HEK293 (cell line): ENCODE measurements around the gene FLNA.

ENCODE experiments used
- CTCF ChIA-PET: fragments of 350-600 bp; formaldehyde crosslinking; extraction: SDS; loops from one replicate; lab custom pipeline; 2021; ENCODE audit warnings: antibody characterized with exemption; lab: Yijun Ruan, JAX
- POLR2A ChIA-PET: fragments of 300-600 bp; formaldehyde crosslinking; extraction: SDS; loops from one replicate; lab custom pipeline; 2020; ENCODE audit warnings: antibody characterized with exemption, inconsistent platforms; lab: Yijun Ruan, JAX
- H3K27ac ChIP-seq: fragments of 200-500 bp; sonication (Bioruptor generic); 2 replicates; pipeline ENCODE4 v1.5.1; 2014; ENCODE audit warnings: low read depth, low read length, control low read depth, inconsistent platforms; ENCODE audit errors: extremely low read depth
- H3K36me3 ChIP-seq, 2 experiments: fragments of 200-500 bp in 1 of 2; sonication (Bioruptor generic) in 1 of 2; 1 replicate in 1 of 2; 2 replicates in 1 of 2; pipeline ENCODE4 v1.5.1; 2014 to 2017; ENCODE audit warnings: inconsistent platforms in 2 of 2, low read length in 2 of 2; ENCODE audit not compliant: control insufficient read depth in 2 of 2, insufficient read depth in 1 of 2
- H3K4me1 ChIP-seq: fragments of 200-500 bp; sonication (Bioruptor generic); 2 replicates; pipeline ENCODE4 v1.5.1; 2014; ENCODE audit warnings: mild to moderate bottlenecking, low read length, inconsistent platforms; ENCODE audit not compliant: control insufficient read depth, insufficient read depth
- H3K4me3 ChIP-seq: 2 replicates; pipeline ENCODE4 v1.5.1; 2011; ENCODE audit warnings: low read depth, mild to moderate bottlenecking, control low read depth, low read length, moderate library complexity
- H3K9me3 ChIP-seq: fragments of 200-500 bp; sonication (Bioruptor generic); 2 replicates; pipeline ENCODE4 v1.5.1; 2014; ENCODE audit warnings: low read depth, low read length, inconsistent platforms; ENCODE audit not compliant: control insufficient read depth, insufficient read depth
- GLI2 ChIP-seq: fragments of 450-650 bp; formaldehyde crosslinking; IDR thresholded peaks from 2 replicates; pipeline ENCODE4; 2017; ENCODE audit warnings: missing biosample characterization, missing genetic modification characterization, low read depth, borderline replicate concordance
- KLF1 ChIP-seq: fragments of 450-650 bp; formaldehyde crosslinking; IDR thresholded peaks from 2 replicates; pipeline ENCODE4 v1.5.1; 2016; ENCODE audit warnings: missing biosample characterization, missing genetic modification characterization
- KLF9 ChIP-seq: fragments of 450-650 bp; formaldehyde crosslinking; IDR thresholded peaks from 2 replicates; pipeline ENCODE4 v1.5.1; 2016; ENCODE audit warnings: missing biosample characterization, missing genetic modification characterization, low read depth
- MEIS1 ChIP-seq: sonication (generic); formaldehyde crosslinking; IDR thresholded peaks from 2 replicates; pipeline ENCODE4 v1.8.1; 2022; ENCODE audit warnings: missing genetic modification reagents, mild to moderate bottlenecking, borderline replicate concordance
- WT1 ChIP-seq: fragments of 450-650 bp; formaldehyde crosslinking; IDR thresholded peaks from 2 replicates; pipeline ENCODE4 v1.5.1; 2016; ENCODE audit warnings: missing biosample characterization, missing genetic modification characterization
- ZBTB17 ChIP-seq: fragments of 450-650 bp; formaldehyde crosslinking; IDR thresholded peaks from 2 replicates; pipeline ENCODE4 v1.5.1; 2016; ENCODE audit warnings: missing biosample characterization, missing genetic modification characterization
- ZBTB48 ChIP-seq: fragments of 450-650 bp; formaldehyde crosslinking; IDR thresholded peaks from 2 replicates; pipeline ENCODE4 v1.5.1; 2016; ENCODE audit warnings: missing biosample characterization, missing genetic modification characterization
- ZBTB8A ChIP-seq: fragments of 450-650 bp; formaldehyde crosslinking; IDR thresholded peaks from 2 replicates; pipeline ENCODE4 v1.5.1; 2016; ENCODE audit warnings: missing biosample characterization, missing genetic modification characterization
- ZNF132 ChIP-seq: fragments of 450-650 bp; formaldehyde crosslinking; IDR thresholded peaks from 2 replicates; pipeline ENCODE4 v1.5.1; 2017; ENCODE audit warnings: missing biosample characterization, missing genetic modification characterization, borderline replicate concordance
- ZNF341 ChIP-seq: fragments of 450-650 bp; formaldehyde crosslinking; IDR thresholded peaks from 2 replicates; pipeline ENCODE4; 2016; ENCODE audit warnings: low read depth, missing biosample characterization, missing genetic modification characterization
- ZNF423 ChIP-seq: fragments of 450-650 bp; formaldehyde crosslinking; IDR thresholded peaks from 2 replicates; pipeline ENCODE4 v1.5.1; 2016; ENCODE audit warnings: missing biosample characterization, missing genetic modification characterization
- ZNF521 ChIP-seq: fragments of 450-650 bp; formaldehyde crosslinking; IDR thresholded peaks from 2 replicates; pipeline ENCODE4 v1.5.1; 2017; ENCODE audit warnings: missing biosample characterization, mild to moderate bottlenecking, missing genetic modification characterization
- ZNF544 ChIP-seq: fragments of 450-650 bp; formaldehyde crosslinking; IDR thresholded peaks from 2 replicates; pipeline ENCODE4 v1.5.0; 2017; ENCODE audit warnings: missing biosample characterization, missing genetic modification characterization
- ZNF677 ChIP-seq: fragments of 450-650 bp; IDR thresholded peaks from 2 replicates; pipeline ENCODE4 v1.5.0; 2018; ENCODE audit warnings: missing biosample characterization, mild to moderate bottlenecking, missing genetic modification characterization, moderate library complexity
- ZNF791 ChIP-seq: fragments of 450-650 bp; formaldehyde crosslinking; IDR thresholded peaks from 2 replicates; pipeline ENCODE4 v1.5.1; 2016; ENCODE audit warnings: missing biosample characterization, missing genetic modification characterization
- ZNF792 ChIP-seq: fragments of 450-650 bp; formaldehyde crosslinking; IDR thresholded peaks from 2 replicates; pipeline ENCODE4 v1.5.1; 2016; ENCODE audit warnings: missing biosample characterization, missing genetic modification characterization
- ZXDB ChIP-seq: fragments of 450-650 bp; formaldehyde crosslinking; IDR thresholded peaks from 2 replicates; pipeline ENCODE4 v1.5.1; 2016; ENCODE audit warnings: missing biosample characterization, missing genetic modification characterization
- TF ChIP-seq, protein P1 (sequence below): fragments of 450-650 bp; formaldehyde crosslinking; conservative IDR thresholded peaks from 2 replicates; pipeline ENCODE4 v1.5.1; 2016; ENCODE audit warnings: low read depth, missing biosample characterization, missing genetic modification characterization
- TF ChIP-seq, protein P2 (sequence below): fragments of 450-650 bp; IDR thresholded peaks from 2 replicates; pipeline ENCODE4 v1.5.1; 2018; ENCODE audit warnings: missing biosample characterization, mild to moderate bottlenecking, missing genetic modification characterization
- TF ChIP-seq, protein P3 (sequence below): fragments of 450-650 bp; formaldehyde crosslinking; IDR thresholded peaks from 2 replicates; pipeline ENCODE4 v1.5.1; 2016; ENCODE audit warnings: missing biosample characterization, missing genetic modification characterization
- TF ChIP-seq, protein P4 (sequence below): fragments of 450-650 bp; formaldehyde crosslinking; IDR thresholded peaks from 2 replicates; pipeline ENCODE4 v1.5.1; 2016; ENCODE audit warnings: missing biosample characterization, missing genetic modification characterization, borderline replicate concordance

Gene FLNA

DNA sequence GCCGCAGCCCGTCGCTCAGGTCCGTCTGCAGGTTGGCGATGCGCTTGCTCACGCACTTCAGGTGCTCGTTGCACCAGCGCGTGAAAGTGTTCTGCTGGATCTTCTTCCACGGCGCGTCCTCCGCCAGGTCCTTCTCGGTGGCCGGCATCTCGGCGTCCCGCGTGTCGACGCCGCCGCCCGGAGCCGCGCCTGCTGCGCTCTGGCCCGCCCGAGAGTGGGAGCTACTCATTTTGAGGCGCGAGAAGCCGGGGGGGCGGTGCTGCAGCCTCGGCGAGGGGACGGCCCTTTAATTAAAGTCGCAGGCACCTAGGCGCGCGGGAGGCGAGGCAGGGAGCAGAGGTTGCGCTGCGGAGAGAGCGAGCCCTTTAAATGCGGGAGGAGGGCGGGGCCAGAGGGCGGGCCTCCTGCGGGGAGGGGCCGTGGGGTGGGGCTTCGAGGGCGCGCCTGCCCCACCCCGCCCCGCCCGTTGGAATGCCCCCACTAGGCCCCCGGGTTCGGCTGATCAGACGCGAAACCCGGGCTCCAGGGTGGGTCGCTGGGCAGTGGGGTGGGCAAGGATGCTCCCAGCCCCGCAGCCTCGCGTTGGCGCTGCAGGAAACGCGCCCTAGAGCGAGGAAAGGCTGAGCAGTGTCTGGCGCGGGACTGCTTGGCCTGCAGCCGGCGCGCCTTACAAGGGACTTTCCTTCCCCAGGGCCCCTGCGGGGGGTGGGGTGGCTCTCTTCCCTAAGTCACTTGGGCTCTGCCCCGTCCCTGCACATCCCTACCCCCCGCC is 3.2 kb downstream of the FLNA start (continued):
- TF ChIP-seq KLF1 (tag by site-specific recombination) (peak; percentile 93), ZBTB8A (tag by site-specific recombination) (peak; percentile 90), WT1 (tag by site-specific recombination) (peak; percentile 40; the same call in 1 of the 2 replicates), ZNF792 (tag by site-specific recombination) (no peak), ZNF423 (tag by site-specific recombination) (peak; percentile 92), ZNF132 (tag by site-specific recombination) (no peak), ZNF341 (no peak), ZNF544 (no peak), ZBTB17 (peak; percentile 74), ZXDB (peak; percentile 49), GLI2 (tag by site-specific recombination) (no peak)
- TF ChIP-seq, protein P1, sequence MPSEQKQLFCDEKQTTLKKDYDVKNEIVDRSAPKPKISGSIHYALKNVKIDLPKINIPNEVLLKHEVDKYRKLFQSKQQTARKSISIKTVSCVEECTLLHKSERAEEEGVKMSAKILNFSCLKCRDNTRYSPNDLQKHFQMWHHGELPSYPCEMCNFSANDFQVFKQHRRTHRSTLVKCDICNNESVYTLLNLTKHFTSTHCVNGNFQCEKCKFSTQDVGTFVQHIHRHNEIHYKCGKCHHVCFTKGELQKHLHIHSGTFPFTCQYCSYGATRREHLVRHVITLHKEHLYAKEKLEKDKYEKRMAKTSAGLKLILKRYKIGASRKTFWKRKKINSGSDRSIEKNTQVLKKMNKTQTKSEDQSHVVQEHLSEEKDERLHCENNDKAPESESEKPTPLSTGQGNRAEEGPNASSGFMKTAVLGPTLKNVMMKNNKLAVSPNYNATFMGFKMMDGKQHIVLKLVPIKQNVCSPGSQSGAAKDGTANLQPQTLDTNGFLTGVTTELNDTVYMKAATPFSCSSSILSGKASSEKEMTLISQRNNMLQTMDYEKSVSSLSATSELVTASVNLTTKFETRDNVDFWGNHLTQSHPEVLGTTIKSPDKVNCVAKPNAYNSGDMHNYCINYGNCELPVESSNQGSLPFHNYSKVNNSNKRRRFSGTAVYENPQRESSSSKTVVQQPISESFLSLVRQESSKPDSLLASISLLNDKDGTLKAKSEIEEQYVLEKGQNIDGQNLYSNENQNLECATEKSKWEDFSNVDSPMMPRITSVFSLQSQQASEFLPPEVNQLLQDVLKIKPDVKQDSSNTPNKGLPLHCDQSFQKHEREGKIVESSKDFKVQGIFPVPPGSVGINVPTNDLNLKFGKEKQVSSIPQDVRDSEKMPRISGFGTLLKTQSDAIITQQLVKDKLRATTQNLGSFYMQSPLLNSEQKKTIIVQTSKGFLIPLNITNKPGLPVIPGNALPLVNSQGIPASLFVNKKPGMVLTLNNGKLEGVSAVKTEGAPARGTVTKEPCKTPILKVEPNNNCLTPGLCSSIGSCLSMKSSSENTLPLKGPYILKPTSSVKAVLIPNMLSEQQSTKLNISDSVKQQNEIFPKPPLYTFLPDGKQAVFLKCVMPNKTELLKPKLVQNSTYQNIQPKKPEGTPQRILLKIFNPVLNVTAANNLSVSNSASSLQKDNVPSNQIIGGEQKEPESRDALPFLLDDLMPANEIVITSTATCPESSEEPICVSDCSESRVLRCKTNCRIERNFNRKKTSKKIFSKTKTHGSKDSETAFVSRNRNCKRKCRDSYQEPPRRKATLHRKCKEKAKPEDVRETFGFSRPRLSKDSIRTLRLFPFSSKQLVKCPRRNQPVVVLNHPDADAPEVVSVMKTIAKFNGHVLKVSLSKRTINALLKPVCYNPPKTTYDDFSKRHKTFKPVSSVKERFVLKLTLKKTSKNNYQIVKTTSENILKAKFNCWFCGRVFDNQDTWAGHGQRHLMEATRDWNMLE (tag by site-specific recombination): no peak
- TF ChIP-seq, protein P2, sequence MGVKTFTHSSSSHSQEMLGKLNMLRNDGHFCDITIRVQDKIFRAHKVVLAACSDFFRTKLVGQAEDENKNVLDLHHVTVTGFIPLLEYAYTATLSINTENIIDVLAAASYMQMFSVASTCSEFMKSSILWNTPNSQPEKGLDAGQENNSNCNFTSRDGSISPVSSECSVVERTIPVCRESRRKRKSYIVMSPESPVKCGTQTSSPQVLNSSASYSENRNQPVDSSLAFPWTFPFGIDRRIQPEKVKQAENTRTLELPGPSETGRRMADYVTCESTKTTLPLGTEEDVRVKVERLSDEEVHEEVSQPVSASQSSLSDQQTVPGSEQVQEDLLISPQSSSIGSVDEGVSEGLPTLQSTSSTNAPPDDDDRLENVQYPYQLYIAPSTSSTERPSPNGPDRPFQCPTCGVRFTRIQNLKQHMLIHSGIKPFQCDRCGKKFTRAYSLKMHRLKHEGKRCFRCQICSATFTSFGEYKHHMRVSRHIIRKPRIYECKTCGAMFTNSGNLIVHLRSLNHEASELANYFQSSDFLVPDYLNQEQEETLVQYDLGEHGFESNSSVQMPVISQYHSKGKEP (tag by site-specific recombination): no peak
- TF ChIP-seq, protein P3, sequence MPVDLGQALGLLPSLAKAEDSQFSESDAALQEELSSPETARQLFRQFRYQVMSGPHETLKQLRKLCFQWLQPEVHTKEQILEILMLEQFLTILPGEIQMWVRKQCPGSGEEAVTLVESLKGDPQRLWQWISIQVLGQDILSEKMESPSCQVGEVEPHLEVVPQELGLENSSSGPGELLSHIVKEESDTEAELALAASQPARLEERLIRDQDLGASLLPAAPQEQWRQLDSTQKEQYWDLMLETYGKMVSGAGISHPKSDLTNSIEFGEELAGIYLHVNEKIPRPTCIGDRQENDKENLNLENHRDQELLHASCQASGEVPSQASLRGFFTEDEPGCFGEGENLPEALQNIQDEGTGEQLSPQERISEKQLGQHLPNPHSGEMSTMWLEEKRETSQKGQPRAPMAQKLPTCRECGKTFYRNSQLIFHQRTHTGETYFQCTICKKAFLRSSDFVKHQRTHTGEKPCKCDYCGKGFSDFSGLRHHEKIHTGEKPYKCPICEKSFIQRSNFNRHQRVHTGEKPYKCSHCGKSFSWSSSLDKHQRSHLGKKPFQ (tag by site-specific recombination): no peak; the same call in 1 of the 2 replicates

DNA sequence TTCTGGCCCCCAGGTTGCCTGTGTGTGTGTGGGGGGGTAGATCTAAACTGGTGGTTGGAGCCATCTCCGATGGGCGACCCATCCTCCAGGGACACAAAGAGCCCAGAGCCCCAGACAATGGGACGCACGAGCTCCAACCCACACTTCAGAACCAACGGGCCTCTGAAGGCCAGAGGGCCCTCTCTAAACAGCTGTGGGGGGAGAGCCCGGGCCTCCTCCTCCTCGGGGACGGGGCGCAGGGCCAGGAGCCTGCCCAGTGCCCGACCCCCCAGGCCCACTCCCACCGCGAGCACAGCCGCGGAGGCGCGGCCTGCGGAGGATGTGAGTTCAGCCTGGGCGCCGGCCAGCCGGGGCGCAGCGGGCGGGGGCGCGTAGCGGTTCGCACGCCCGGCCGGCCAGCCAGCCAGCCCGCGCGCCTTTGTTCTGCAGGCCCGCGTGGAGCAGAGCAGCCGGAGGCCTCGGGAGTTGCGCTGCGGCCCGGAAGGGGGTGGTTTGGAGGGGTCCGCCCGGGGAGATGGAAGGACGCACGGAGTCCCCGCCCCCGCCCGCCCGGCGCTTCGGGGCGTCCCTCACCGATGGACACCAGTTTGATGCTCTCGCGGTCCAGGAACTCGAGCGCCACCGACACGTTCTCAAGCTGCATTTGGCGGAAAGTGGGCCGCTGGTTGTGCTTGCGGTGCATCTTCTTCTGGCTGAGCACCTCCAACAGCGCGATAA is 4.0 kb downstream of the FLNA start:
- H3K9me3 ChIP-seq: no peaks in the 10 kb centered on the region
- CTCF ChIA-PET: no interaction called here
- no peak for TF ChIP-seq ZNF521 (tag by site-specific recombination)
- TF ChIP-seq MEIS1 (CRISPR knock-in tag): no peak
- TF ChIP-seq, protein P4, sequence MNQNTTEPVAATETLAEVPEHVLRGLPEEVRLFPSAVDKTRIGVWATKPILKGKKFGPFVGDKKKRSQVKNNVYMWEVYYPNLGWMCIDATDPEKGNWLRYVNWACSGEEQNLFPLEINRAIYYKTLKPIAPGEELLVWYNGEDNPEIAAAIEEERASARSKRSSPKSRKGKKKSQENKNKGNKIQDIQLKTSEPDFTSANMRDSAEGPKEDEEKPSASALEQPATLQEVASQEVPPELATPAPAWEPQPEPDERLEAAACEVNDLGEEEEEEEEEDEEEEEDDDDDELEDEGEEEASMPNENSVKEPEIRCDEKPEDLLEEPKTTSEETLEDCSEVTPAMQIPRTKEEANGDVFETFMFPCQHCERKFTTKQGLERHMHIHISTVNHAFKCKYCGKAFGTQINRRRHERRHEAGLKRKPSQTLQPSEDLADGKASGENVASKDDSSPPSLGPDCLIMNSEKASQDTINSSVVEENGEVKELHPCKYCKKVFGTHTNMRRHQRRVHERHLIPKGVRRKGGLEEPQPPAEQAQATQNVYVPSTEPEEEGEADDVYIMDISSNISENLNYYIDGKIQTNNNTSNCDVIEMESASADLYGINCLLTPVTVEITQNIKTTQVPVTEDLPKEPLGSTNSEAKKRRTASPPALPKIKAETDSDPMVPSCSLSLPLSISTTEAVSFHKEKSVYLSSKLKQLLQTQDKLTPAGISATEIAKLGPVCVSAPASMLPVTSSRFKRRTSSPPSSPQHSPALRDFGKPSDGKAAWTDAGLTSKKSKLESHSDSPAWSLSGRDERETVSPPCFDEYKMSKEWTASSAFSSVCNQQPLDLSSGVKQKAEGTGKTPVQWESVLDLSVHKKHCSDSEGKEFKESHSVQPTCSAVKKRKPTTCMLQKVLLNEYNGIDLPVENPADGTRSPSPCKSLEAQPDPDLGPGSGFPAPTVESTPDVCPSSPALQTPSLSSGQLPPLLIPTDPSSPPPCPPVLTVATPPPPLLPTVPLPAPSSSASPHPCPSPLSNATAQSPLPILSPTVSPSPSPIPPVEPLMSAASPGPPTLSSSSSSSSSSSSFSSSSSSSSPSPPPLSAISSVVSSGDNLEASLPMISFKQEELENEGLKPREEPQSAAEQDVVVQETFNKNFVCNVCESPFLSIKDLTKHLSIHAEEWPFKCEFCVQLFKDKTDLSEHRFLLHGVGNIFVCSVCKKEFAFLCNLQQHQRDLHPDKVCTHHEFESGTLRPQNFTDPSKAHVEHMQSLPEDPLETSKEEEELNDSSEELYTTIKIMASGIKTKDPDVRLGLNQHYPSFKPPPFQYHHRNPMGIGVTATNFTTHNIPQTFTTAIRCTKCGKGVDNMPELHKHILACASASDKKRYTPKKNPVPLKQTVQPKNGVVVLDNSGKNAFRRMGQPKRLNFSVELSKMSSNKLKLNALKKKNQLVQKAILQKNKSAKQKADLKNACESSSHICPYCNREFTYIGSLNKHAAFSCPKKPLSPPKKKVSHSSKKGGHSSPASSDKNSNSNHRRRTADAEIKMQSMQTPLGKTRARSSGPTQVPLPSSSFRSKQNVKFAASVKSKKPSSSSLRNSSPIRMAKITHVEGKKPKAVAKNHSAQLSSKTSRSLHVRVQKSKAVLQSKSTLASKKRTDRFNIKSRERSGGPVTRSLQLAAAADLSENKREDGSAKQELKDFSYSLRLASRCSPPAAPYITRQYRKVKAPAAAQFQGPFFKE (tag by site-specific recombination): peak; percentile 49; the same call in 1 of the 2 replicates
- 0 out of 2 replicates have a peak, but pooled peaks have one; percentile 1 for TF ChIP-seq ZNF677 (tag by site-specific recombination)
- peak; percentile 10; the same call in 1 of the 2 replicates for TF ChIP-seq ZBTB48 (tag by site-specific recombination)
- 0 out of 2 replicates have a peak, but pooled peaks have one; percentile 18 for TF ChIP-seq KLF9
- TF ChIP-seq ZNF791 (tag by site-specific recombination): no peak

More for the DNA sequence above, 4.0 kb downstream of the FLNA start:
- POLR2A ChIA-PET: interaction anchor here (0.8 to 4.3 kb wide), 31 partner anchors 8 to 576 kb away, joined by 3 to 48 read pairs (median 6); partner anchors contain the start of genes ATP6AP1, DNASE1L1, EMD and HCFC1
- H3K36me3 ChIP-seq: peaks cover 0 to 43% of the 10 kb centered on the region in 2 experiments; a peak in 1 of 3 replicates
- peak overlapping the region; percentile 68 for H3K4me3 ChIP-seq
- peaks cover 16% of the 10 kb centered on the region for H3K4me1 ChIP-seq
- H3K27ac ChIP-seq: peak overlapping the region; percentile 93
